Measurements from ENCODE around the gene ZBTB20. TPM values are rescaled to one million over a fixed set of nuclear protein-coding genes. Genes with fewer than 3 reads are reported as not detected.

The ZBTB20 gene
- total and polyA plus RNA-seq, 3 experiments from 2014 or later: 6.3 to 25.6 (median 6.5) TPM

DNA sequence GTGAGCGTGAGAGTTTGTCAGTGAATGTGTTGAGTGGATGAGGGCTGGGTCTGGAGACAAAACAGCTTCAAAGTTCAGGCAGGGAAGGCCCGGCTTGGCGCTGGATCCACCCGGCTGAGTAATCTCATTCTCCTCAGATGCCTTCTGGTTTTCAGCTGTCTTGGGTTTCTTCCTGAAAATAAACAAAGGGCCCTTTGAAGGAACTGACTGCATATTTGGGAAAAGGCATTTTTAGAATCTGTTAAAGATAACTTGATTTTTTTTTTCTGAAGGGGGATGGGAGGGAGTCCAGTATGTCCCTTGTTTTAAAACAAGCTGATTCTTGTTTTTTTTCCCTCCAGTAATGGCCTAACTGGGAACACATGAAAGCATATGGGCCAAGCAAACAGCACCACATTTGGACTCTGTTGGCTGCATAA lies 766.8 kb downstream of the ZBTB20 start:
- Mint-ChIP-seq H3K36me3 (peaks cover 10 to 40% (median 14%) of the 10 kb centered on the region in 3 donors), H3K27ac (no peak overlapping the region), H3K27me3 (no peaks in the 10 kb centered on the region), H3K9me3 (no peaks in the 10 kb centered on the region), H3K4me3 (no peak overlapping the region), H3K4me1 (peaks cover 0 to 8% (median 6%) of the 10 kb centered on the region in 3 donors)
- H3K4me1 ChIP-seq (ENCODE audit: insufficient read depth, low read length): peaks cover 4% of the 10 kb centered on the region
- H3K27ac ChIP-seq (ENCODE audit: low read depth, low read length): no peak overlapping the region
- H3K9me3 ChIP-seq (ENCODE audit: low read length): no peaks in the 10 kb centered on the region
- POLR2A ChIA-PET: no interaction called here
- no peak for DNase-seq
- no peak overlapping the region for H3K4me3 ChIP-seq (ENCODE audit: low read length)
- no peaks in the 10 kb centered on the region for H3K36me3 ChIP-seq (ENCODE audit: insufficient read depth, low read length)
- H3K27me3 ChIP-seq (ENCODE audit: insufficient read depth, low read length, poor library complexity, severe bottlenecking): no peaks in the 10 kb centered on the region
- CTCF ChIA-PET: interaction anchor here (1.3 to 1.6 kb wide), 3 partner anchors 17 to 89 kb away, joined by 3 to 5 read pairs (median 4); no protein-coding TSS in a partner anchor

DNA sequence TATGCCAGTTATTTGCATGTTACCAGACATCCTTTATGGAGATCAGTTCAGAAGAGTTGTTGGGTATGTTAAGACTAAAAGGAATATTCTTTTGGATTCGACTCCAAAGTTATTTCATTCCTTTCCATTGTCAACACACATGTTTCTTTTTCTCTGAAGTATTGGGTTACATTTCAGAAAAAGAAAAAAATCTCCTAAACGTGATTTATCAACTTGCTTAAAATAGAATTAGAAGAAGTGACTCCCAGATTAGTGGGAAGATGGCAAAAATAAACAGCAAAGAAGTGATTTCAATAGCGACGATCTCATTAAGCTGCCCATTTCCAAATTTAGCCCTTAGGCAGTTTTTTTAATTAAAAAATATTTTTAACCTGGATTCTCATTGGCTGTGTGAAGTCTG lies 767.8 kb downstream of the ZBTB20 start:
- Histone ChIP-seq H3K4me1 (ENCODE audit: insufficient read depth, low read length) (no peaks in the 10 kb centered on the region), H3K36me3 (ENCODE audit: insufficient read depth, low read length) (no peaks in the 10 kb centered on the region), H3K27ac (ENCODE audit: low read depth, low read length) (no peak overlapping the region), H3K4me3 (ENCODE audit: low read length) (no peak overlapping the region), H3K9me3 (ENCODE audit: low read length) (no peaks in the 10 kb centered on the region), H3K27me3 (ENCODE audit: insufficient read depth, low read length, poor library complexity, severe bottlenecking) (no peaks in the 10 kb centered on the region)
- Mint-ChIP-seq H3K36me3 (peaks cover 10 to 40% (median 14%) of the 10 kb centered on the region in 3 donors), H3K27me3 (no peaks in the 10 kb centered on the region), H3K4me3 (no peak overlapping the region), H3K9me3 (no peaks in the 10 kb centered on the region), H3K27ac (no peak overlapping the region), H3K4me1 (peaks cover 0 to 5% (median 4%) of the 10 kb centered on the region in 3 donors)
- ChIA-PET POLR2A (no interaction called here), CTCF (interaction anchor here (1.4 kb wide), 2 partner anchors 13 to 39 kb away, joined by 3 read pairs; no protein-coding TSS in a partner anchor)
- DNase-seq: no peak

DNA sequence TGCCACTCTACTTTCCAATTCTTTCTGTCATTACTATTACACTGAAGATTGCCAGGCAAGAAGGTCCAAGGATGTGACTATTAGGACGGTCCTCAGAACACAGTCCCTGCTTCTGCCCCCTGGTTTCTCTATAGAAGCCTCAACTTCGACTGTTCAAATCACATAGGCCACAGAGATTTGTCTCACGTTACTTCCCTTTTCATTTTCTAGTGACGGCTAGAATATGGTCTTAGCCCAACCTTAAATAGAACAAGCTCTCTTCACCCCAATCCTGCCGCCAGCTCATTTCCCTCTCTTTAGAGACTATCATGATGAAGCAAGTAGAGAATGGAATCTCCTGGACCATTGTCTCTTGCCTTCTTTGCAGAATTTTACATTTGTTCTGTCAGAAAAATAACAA lies 768.3 kb downstream of the ZBTB20 start:
- H3K4me1 Mint-ChIP-seq: no peaks in the 10 kb centered on the region
- H3K27me3 ChIP-seq (ENCODE audit: insufficient read depth, low read length, poor library complexity, severe bottlenecking): no peaks in the 10 kb centered on the region
- no peak overlapping the region for H3K4me3 Mint-ChIP-seq
- peak overlapping the region in 1 of 8 donors; percentile 70 for H3K27ac Mint-ChIP-seq
- no peaks in the 10 kb centered on the region for H3K36me3 ChIP-seq (ENCODE audit: insufficient read depth, low read length)
- no peak for DNase-seq
- H3K27me3 Mint-ChIP-seq: no peaks in the 10 kb centered on the region
- no peak overlapping the region for H3K4me3 ChIP-seq (ENCODE audit: low read length)
- no peak overlapping the region for H3K27ac ChIP-seq (ENCODE audit: low read depth, low read length)
- H3K9me3 ChIP-seq (ENCODE audit: low read length): no peaks in the 10 kb centered on the region
- H3K36me3 Mint-ChIP-seq: peaks cover 10 to 40% (median 14%) of the 10 kb centered on the region in 3 donors
- ChIA-PET POLR2A (no interaction called here), CTCF (interaction anchor here (1.4 kb wide), 1 partner anchor 12 kb away, joined by 3 read pairs; no protein-coding TSS in a partner anchor)
- H3K9me3 Mint-ChIP-seq: no peaks in the 10 kb centered on the region
- no peaks in the 10 kb centered on the region for H3K4me1 ChIP-seq (ENCODE audit: insufficient read depth, low read length)

DNA sequence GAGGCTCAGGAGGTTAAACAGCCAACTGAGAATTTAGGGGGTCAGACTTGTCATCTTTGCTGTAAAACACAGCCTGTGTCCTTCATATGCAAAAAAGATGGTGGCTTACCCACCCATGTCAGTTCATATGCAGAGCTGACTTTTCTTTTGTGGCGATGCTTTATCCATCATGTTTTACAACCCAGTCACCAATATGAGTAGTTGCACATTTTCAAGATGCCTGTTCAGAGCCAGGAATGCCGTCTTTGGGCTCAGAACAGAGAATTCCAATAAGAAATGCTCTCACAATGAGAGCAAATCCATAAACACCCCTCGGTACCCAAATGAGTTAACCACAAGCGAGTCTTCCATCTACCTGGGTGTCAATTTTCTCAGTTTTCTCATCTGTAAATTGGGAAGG lies 769.7 kb downstream of the ZBTB20 start:
- Mint-ChIP-seq H3K27me3 (no peaks in the 10 kb centered on the region), H3K27ac (no peak overlapping the region), H3K9me3 (no peaks in the 10 kb centered on the region), H3K4me1 (no peaks in the 10 kb centered on the region), H3K4me3 (no peak overlapping the region), H3K36me3 (peaks cover 12 to 40% (median 14%) of the 10 kb centered on the region in 3 donors)
- DNase-seq: no peak
- no peaks in the 10 kb centered on the region for H3K9me3 ChIP-seq (ENCODE audit: low read length)
- H3K36me3 ChIP-seq (ENCODE audit: insufficient read depth, low read length): no peaks in the 10 kb centered on the region
- POLR2A ChIA-PET: no interaction called here
- no peak overlapping the region for H3K27ac ChIP-seq (ENCODE audit: low read depth, low read length)
- H3K27me3 ChIP-seq (ENCODE audit: insufficient read depth, low read length, poor library complexity, severe bottlenecking): no peaks in the 10 kb centered on the region
- CTCF ChIA-PET: no interaction called here
- no peaks in the 10 kb centered on the region for H3K4me1 ChIP-seq (ENCODE audit: insufficient read depth, low read length)
- H3K4me3 ChIP-seq (ENCODE audit: low read length): no peak overlapping the region

DNA sequence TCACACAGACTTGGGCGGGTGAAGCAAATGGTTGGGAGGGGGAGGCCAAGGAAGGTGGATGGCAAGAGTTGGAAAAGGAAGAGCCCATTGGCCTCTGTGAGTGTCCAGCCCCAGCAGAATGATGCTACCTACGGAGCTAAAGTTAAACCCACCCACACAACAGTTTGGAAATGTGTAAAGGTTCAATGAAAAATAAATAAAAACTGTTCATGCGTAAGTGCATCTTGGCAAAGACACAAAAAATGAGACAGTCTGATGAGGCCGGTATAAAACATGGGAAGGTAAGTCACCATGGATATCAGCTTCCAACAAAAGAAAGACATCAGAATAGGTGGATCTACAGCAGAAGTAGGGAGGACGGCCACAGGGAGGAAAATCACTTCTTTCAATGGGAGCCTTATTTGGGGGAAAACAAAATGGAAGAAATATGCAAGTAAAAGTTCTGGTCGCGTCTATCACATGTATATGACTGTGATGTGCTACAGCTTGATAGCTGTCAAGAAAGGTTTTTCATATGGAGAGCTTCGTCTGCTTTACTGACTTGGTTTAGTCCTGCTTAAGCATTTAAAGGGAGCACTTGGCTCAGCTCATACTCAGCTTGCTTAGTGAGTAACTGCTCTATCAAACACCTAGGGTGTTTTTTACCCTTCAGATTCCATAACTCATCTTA lies 770.4 kb downstream of the ZBTB20 start:
- no peaks in the 10 kb centered on the region for H3K27me3 ChIP-seq (ENCODE audit: insufficient read depth, low read length, poor library complexity, severe bottlenecking)
- POLR2A ChIA-PET: no interaction called here
- Mint-ChIP-seq H3K27ac (no peak overlapping the region), H3K4me3 (no peak overlapping the region), H3K4me1 (no peaks in the 10 kb centered on the region), H3K36me3 (peaks cover 12 to 46% (median 14%) of the 10 kb centered on the region in 3 donors), H3K27me3 (no peaks in the 10 kb centered on the region), H3K9me3 (no peaks in the 10 kb centered on the region)
- no peak overlapping the region for H3K27ac ChIP-seq (ENCODE audit: low read depth, low read length)
- no peaks in the 10 kb centered on the region for H3K36me3 ChIP-seq (ENCODE audit: insufficient read depth, low read length)
- DNase-seq: no peak
- H3K4me3 ChIP-seq (ENCODE audit: low read length): no peak overlapping the region
- H3K4me1 ChIP-seq (ENCODE audit: insufficient read depth, low read length): no peaks in the 10 kb centered on the region
- CTCF ChIA-PET: no interaction called here
- no peaks in the 10 kb centered on the region for H3K9me3 ChIP-seq (ENCODE audit: low read length)

DNA sequence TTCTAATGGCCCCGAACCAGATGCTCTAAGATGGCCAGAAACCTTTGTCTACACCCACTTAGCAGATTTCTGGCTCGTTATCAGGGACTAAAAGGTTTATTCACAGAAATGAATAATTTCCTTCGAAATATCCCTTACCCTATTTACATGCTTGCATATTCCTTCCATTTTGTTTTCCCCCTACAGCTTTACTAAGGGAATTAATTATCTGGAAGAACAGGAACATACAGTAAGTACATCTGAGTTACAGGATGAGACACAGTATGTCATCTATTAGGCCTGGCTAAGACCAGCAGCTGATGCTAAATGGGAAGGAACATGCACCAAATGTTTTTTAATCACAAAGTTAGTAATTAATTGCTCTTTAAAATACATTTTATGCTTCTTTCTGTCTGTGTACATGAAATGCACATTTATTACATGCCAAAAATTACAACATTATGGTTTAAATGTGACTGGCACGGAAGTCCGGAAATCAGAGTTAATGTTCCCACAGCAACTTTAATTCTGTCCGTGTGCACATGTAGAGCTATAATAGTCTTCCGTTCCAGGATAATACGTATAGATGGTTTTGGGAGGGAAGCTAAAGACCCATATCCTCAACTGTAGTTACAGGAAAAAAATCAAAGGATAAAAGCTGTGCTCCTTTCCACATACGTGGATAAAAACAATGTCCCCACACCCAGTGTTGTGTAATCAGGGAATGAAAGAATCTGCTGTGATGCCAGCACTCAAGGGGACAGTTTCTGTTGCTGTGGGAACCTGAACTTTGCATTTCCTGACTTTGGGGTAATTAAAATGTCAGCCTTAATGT lies 771.3 kb downstream of the ZBTB20 start:
- no peak overlapping the region for H3K4me3 Mint-ChIP-seq
- no peaks in the 10 kb centered on the region for H3K36me3 ChIP-seq (ENCODE audit: insufficient read depth, low read length)
- H3K9me3 ChIP-seq (ENCODE audit: low read length): no peaks in the 10 kb centered on the region
- H3K27me3 Mint-ChIP-seq: no peaks in the 10 kb centered on the region
- H3K36me3 Mint-ChIP-seq: peaks cover 12 to 48% (median 14%) of the 10 kb centered on the region in 3 donors
- H3K4me1 Mint-ChIP-seq: no peaks in the 10 kb centered on the region
- no peak overlapping the region for H3K27ac ChIP-seq (ENCODE audit: low read depth, low read length)
- CTCF ChIA-PET: no interaction called here
- H3K4me3 ChIP-seq (ENCODE audit: low read length): no peak overlapping the region
- H3K9me3 Mint-ChIP-seq: no peaks in the 10 kb centered on the region
- POLR2A ChIA-PET: no interaction called here
- H3K27ac Mint-ChIP-seq: no peak overlapping the region
- no peaks in the 10 kb centered on the region for H3K27me3 ChIP-seq (ENCODE audit: insufficient read depth, low read length, poor library complexity, severe bottlenecking)
- H3K4me1 ChIP-seq (ENCODE audit: insufficient read depth, low read length): no peaks in the 10 kb centered on the region
- no peak for DNase-seq

DNA sequence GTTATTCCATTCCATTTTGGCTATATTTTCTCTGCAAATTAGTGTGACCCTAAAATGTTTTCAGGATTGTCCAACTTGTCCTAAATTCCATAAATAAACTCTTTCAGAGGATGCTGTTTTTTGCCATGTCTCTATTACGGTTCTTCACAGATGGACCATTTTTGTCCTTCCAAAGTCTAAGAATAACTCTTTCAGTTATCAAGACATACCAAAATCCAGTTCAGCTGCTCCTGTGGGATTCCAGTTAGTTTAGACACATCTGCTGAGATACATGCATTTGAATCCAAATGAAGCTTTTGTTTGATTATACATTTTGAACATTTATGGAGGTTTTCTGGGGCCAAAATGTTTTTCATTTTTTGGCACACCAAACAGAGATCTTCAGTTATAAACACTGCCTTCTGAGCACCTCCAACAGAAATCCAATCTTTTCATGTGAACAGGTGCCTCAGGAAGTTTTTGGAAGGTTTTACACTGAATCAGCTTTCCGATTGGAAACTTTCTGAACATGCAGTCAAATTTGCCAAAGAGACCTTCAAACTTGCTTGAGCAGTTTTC lies 772.6 kb downstream of the ZBTB20 start:
- Histone ChIP-seq H3K4me1 (ENCODE audit: insufficient read depth, low read length) (no peaks in the 10 kb centered on the region), H3K4me3 (ENCODE audit: low read length) (no peak overlapping the region), H3K27ac (ENCODE audit: low read depth, low read length) (no peak overlapping the region), H3K27me3 (ENCODE audit: insufficient read depth, low read length, poor library complexity, severe bottlenecking) (no peaks in the 10 kb centered on the region), H3K36me3 (ENCODE audit: insufficient read depth, low read length) (no peaks in the 10 kb centered on the region), H3K9me3 (ENCODE audit: low read length) (no peaks in the 10 kb centered on the region)
- no peak overlapping the region for H3K4me3 Mint-ChIP-seq
- ChIA-PET CTCF (interaction anchor here (0.7 kb wide), 1 partner anchor 44 kb away, joined by 3 read pairs; no protein-coding TSS in a partner anchor), POLR2A (no interaction called here)
- no peaks in the 10 kb centered on the region for H3K9me3 Mint-ChIP-seq
- no peak for DNase-seq
- H3K27ac Mint-ChIP-seq: no peak overlapping the region
- peaks cover 14 to 37% (median 14%) of the 10 kb centered on the region in 3 donors for H3K36me3 Mint-ChIP-seq
- no peaks in the 10 kb centered on the region for H3K27me3 Mint-ChIP-seq
- H3K4me1 Mint-ChIP-seq: no peaks in the 10 kb centered on the region
